ENCODE data around the gene C4orf50. TPM values are rescaled to one million over a fixed set of nuclear protein-coding genes. Genes with fewer than 3 reads are reported as not detected.

Gene C4orf50
- total and polyA plus RNA-seq, 2 of the 8 experiments (the other 6 are each of a cell fraction or from before 2014, with no cell fraction given) = 0.08 to 0.22 TPM

GRCh38 chr4:6065166-6065565 is 46.9 kb upstream of the C4orf50 start (continued):
- TF ChIP-seq E2F6 (IDR thresholded peaks at IDR 0.05) (no peak), CHD2 (IDR thresholded peaks at IDR 0.05; ENCODE audit: low read length) (no peak), TAF7 (optimal IDR thresholded peaks at IDR 0.05; ENCODE audit: borderline replicate concordance, low read depth, low read length) (no peak), FOSL1 (IDR thresholded peaks at IDR 0.05; ENCODE audit: insufficient read depth, low read depth, low read length) (no peak), KDM4A (IDR thresholded peaks at IDR 0.05; ENCODE audit: low read depth, low read length, severe bottlenecking) (no peak), SAP30 (IDR thresholded peaks at IDR 0.05; ENCODE audit: insufficient read depth, insufficient replicate concordance, low read length) (no peak)

All from H1 (cell line).